Body of pancreas (tissue), 4 donors: ENCODE measurements around the gene MROH2B. TPM values are rescaled to one million over a fixed set of nuclear protein-coding genes. Genes with fewer than 3 reads are reported as not detected.

Experiments used
- ATAC-seq: fragments of 150-250 bp; one replicate; pipeline ENCODE4 v1.9.1; 2016
- DNase-seq, 4 donors: peaks; one replicate each; pipeline ENCODE4 v3.0.0-alpha.2; 2019
- H3K27ac ChIP-seq, 4 donors: fragments of 200-600 bp; sonication (generic); 1 replicate in 3 of 4; 2 replicates in 1 of 4; pipeline versions ENCODE4 v1.5.1 to v1.6.1; 2016 to 2019; ENCODE audit warnings: mild to moderate bottlenecking in 1 of 4, mixed read lengths in 1 of 4, moderate library complexity in 1 of 4
- H3K27me3 ChIP-seq, 2 donors: fragments of 200-600 bp; sonication (generic); one replicate each; pipeline ENCODE4 v1.6.0; 2016; ENCODE audit warnings: mild to moderate bottlenecking in 1 of 2
- H3K36me3 ChIP-seq, 2 donors: fragments of 200-600 bp; sonication (generic); replicated peaks in 1 of 2; 2 replicates each; pipeline ENCODE4 v1.5.1; 2016; ENCODE audit warnings: low read depth in 2 of 2; ENCODE audit not compliant: insufficient read depth in 1 of 2
- H3K4me1 ChIP-seq: fragments of 200-600 bp; sonication (generic); one replicate; pipeline ENCODE4 v1.6.0; 2016
- H3K4me3 ChIP-seq, 2 donors: fragments of 200-600 bp; sonication (generic); 1 replicate in 1 of 2; 2 replicates in 1 of 2; pipeline ENCODE4 v1.5.1; 2016 to 2019
- H3K9me3 ChIP-seq, 3 donors: fragments of 200-600 bp; sonication (generic); 1 replicate in 2 of 3; 2 replicates in 1 of 3; pipeline ENCODE4 v1.5.1; 2016
- POLR2A ChIP-seq, 3 donors: fragments of 450-650 bp; IDR thresholded peaks; one replicate each; pipeline ENCODE4 v1.6.1; 2016; ENCODE audit warnings: antibody characterized with exemption in 3 of 3, mild to moderate bottlenecking in 2 of 3
- WGBS, 2 donors: methylation state at CpG; one replicate each; pipeline ENCODE4 v1.1.5; 2017; 5-methylcytosine and 5-hydroxymethylcytosine counted together
- intact Hi-C: fragments of 100-400 bp; cut with DNase I; formaldehyde crosslinking; loops from one replicate; pipeline ENCODE4 v1.15.1; 2023
- total RNA-seq, 2 donors: library from RNA; depleted of rRNA; stranded (reverse); fragments of >200 nt; gene quantifications; one replicate each; pipeline ENCODE4 v1.1.0, GENCODE V29; 2016
- TF ChIP-seq, protein P1 (sequence below), 7 experiments: fragments of 450-650 bp in 4 of 7; fragments of 200-600 bp in 3 of 7; sonication (generic) in 3 of 7; IDR thresholded peaks; one replicate each; pipeline ENCODE4 v1.5.1; 2016 to 2019; ENCODE audit warnings: antibody characterized with exemption in 7 of 7

Gene MROH2B
- total RNA-seq, 2 donors from 2014 or later, result not detected

DNA sequence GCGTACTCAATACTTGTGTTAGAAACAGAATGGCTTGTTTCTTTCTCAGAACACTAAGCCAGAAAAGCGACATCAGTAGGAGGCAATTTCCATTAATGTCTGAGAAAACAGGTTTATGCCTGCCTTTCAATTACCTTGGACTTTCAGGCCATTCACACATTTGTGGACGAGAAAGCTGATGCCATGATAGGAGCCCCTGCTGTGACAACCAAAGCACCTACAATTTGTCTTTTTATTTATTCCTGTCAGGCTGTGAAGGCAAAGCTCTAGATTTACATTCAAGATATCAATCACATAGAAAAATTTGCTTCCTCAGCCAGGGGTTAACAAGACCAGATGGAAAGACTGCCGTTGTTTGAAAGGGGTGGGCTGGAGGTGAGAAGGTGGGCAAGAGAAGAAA is 85.6 kb downstream of the MROH2B start:
- intact Hi-C loops, result no loop called here

DNA sequence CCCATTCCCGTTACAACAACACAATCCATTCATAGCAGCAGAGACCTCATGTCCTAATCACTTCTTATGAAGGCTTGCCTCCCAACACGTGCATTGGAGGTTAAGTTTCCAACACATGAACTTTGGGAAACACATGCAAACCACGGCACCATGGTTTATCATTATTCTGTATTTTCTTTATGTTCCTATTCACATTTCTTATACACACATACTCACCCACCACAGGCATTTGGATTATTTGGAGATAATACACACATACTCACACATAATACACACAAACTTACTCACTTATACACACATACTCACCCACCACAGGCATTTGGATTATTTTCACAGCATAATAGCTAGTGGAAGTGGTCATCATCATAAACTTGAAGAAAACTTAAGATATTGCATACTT is 86.3 kb downstream of the MROH2B start:
- WGBS, 2 donors, result 74 to 80% methylated on average over 3 of the region's 3 CpGs

More for the DNA sequence above, 85.6 kb downstream of the MROH2B start:
- H3K27me3 ChIP-seq, result no peaks in the 10 kb centered on the region
- no peak overlapping the region for H3K4me3 ChIP-seq
- H3K9me3 ChIP-seq, result no peaks in the 10 kb centered on the region
- H3K36me3 ChIP-seq, result no peaks in the 10 kb centered on the region
- WGBS, 2 donors, result 32 to 39% methylated on average over 4 of the region's 4 CpGs
- H3K4me1 ChIP-seq, result peaks cover 8% of the 10 kb centered on the region
- DNase-seq (no peak), ATAC-seq (no peak)
- no peak overlapping the region for H3K27ac ChIP-seq
- TF ChIP-seq, protein P1, sequence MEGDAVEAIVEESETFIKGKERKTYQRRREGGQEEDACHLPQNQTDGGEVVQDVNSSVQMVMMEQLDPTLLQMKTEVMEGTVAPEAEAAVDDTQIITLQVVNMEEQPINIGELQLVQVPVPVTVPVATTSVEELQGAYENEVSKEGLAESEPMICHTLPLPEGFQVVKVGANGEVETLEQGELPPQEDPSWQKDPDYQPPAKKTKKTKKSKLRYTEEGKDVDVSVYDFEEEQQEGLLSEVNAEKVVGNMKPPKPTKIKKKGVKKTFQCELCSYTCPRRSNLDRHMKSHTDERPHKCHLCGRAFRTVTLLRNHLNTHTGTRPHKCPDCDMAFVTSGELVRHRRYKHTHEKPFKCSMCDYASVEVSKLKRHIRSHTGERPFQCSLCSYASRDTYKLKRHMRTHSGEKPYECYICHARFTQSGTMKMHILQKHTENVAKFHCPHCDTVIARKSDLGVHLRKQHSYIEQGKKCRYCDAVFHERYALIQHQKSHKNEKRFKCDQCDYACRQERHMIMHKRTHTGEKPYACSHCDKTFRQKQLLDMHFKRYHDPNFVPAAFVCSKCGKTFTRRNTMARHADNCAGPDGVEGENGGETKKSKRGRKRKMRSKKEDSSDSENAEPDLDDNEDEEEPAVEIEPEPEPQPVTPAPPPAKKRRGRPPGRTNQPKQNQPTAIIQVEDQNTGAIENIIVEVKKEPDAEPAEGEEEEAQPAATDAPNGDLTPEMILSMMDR (IDR thresholded peaks at IDR 0.05), result no peak
- TF ChIP-seq POLR2A (IDR thresholded peaks at IDR 0.05), result no peak

GRCh38 chr5:40983781-40984180 is 87.4 kb downstream of the MROH2B start:
- DNase-seq (no peak), ATAC-seq (no peak)
- no peak for TF ChIP-seq POLR2A (IDR thresholded peaks at IDR 0.05)
- TF ChIP-seq, protein P1 (IDR thresholded peaks at IDR 0.05), result no peak
- Histone ChIP-seq H3K4me1 (no peaks in the 10 kb centered on the region), H3K27ac (no peak overlapping the region), H3K27me3 (no peaks in the 10 kb centered on the region), H3K4me3 (no peak overlapping the region), H3K9me3 (no peaks in the 10 kb centered on the region), H3K36me3 (no peaks in the 10 kb centered on the region)
- intact Hi-C loops, result no loop called here
- WGBS, 2 donors, result 75 to 76% methylated on average over 3 of the region's 3 CpGs

More for the DNA sequence above, 86.3 kb downstream of the MROH2B start:
- Histone ChIP-seq H3K4me3 (no peak overlapping the region), H3K4me1 (peaks cover 2% of the 10 kb centered on the region), H3K27ac (no peak overlapping the region), H3K9me3 (no peaks in the 10 kb centered on the region), H3K27me3 (no peaks in the 10 kb centered on the region), H3K36me3 (no peaks in the 10 kb centered on the region)
- DNase-seq, result no peak
- no peak for TF ChIP-seq POLR2A (IDR thresholded peaks at IDR 0.05)
- TF ChIP-seq, protein P1 (IDR thresholded peaks at IDR 0.05), result no peak
- no peak for ATAC-seq
- intact Hi-C loops, result no loop called here

DNA sequence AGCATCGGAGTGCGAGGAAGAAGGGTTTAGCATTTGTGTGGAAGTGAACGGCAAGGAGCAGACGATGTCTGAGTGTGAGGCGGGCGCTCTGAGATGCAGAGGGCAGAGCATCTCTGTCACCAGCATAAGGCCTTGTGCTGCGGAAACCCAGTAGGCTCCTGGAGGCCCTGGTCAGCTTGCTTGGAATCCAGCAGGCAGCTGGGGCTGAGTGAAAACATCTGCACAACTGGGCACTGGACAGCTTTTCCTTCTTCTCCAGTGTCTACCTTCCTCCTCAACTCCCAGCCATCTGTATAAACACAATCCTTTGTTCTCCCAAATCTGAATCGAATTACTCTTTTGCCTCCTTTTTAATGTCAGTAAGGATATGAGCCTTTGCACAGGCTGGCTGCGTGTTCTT is 89.7 kb downstream of the MROH2B start:
- DNase-seq (no peak), ATAC-seq (no peak)
- intact Hi-C loops, result no loop called here
- no peaks in the 10 kb centered on the region for H3K27me3 ChIP-seq
- H3K27ac ChIP-seq, result no peak overlapping the region
- TF ChIP-seq POLR2A (IDR thresholded peaks at IDR 0.05), result no peak
- TF ChIP-seq, protein P1 (IDR thresholded peaks at IDR 0.05), result no peak
- H3K36me3 ChIP-seq, result no peaks in the 10 kb centered on the region
- no peak overlapping the region for H3K4me3 ChIP-seq
- no peaks in the 10 kb centered on the region for H3K4me1 ChIP-seq
- H3K9me3 ChIP-seq, result no peaks in the 10 kb centered on the region
- 89 to 90% methylated on average over 9 of the region's 9 CpGs for WGBS, 2 donors

- 42 to 47% methylated on average over 3 of the region's 3 CpGs for WGBS, 2 donors
- intact Hi-C loops, result no loop called here
- TF ChIP-seq POLR2A (IDR thresholded peaks at IDR 0.05), result no peak
- TF ChIP-seq, protein P1 (IDR thresholded peaks at IDR 0.05), result no peak
- no peak for DNase-seq
- Histone ChIP-seq H3K36me3 (no peaks in the 10 kb centered on the region), H3K9me3 (no peaks in the 10 kb centered on the region), H3K4me1 (no peaks in the 10 kb centered on the region), H3K4me3 (no peak overlapping the region), H3K27ac (no peak overlapping the region), H3K27me3 (no peaks in the 10 kb centered on the region)
- no peak for ATAC-seq
Measured at GRCh38 chr5:40976836-40977235, 94.3 kb downstream of the MROH2B start.
